Astrocyte of the cerebellum (primary cell): ENCODE results near the gene PYDC1.

Experiments
- DNase-seq: peaks from one replicate; pipeline ENCODE4 v3.0.0-alpha.2; 2011; ENCODE audit warnings: low read depth
- H3K4me3 ChIP-seq: 2 replicates; pipeline ENCODE4 v1.5.1; 2011; ENCODE audit warnings: mild to moderate bottlenecking, low read depth, low read length, moderate library complexity
- in situ Hi-C: cut with HindIII; loops from 2 replicates; pipeline ENCODE4 v1.10.0; 2017; ENCODE audit warnings: low sequenced_read_pairs
- TF ChIP-seq, protein P1 (sequence below): IDR thresholded peaks from 2 replicates; pipeline ENCODE4 v1.5.1; 2012; ENCODE audit warnings: low read length, low read depth, moderate library complexity, mild to moderate bottlenecking; ENCODE audit errors: missing control alignments

PYDC1 gene

GRCh38 chr16:31194898-31195297 is 22.0 kb downstream of the PYDC1 start:
- H3K4me3 ChIP-seq: no peak overlapping the region
- in situ Hi-C loops: loop anchor here (10.0 kb wide), 1 partner anchor 260 kb away; the partner anchor contains the start of gene ARMC5
- TF ChIP-seq, protein P1, sequence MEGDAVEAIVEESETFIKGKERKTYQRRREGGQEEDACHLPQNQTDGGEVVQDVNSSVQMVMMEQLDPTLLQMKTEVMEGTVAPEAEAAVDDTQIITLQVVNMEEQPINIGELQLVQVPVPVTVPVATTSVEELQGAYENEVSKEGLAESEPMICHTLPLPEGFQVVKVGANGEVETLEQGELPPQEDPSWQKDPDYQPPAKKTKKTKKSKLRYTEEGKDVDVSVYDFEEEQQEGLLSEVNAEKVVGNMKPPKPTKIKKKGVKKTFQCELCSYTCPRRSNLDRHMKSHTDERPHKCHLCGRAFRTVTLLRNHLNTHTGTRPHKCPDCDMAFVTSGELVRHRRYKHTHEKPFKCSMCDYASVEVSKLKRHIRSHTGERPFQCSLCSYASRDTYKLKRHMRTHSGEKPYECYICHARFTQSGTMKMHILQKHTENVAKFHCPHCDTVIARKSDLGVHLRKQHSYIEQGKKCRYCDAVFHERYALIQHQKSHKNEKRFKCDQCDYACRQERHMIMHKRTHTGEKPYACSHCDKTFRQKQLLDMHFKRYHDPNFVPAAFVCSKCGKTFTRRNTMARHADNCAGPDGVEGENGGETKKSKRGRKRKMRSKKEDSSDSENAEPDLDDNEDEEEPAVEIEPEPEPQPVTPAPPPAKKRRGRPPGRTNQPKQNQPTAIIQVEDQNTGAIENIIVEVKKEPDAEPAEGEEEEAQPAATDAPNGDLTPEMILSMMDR: no peak
- no peak for DNase-seq

- no peak overlapping the region for H3K4me3 ChIP-seq
- no peak for DNase-seq
- TF ChIP-seq, protein P1: no peak
- in situ Hi-C loops: loop anchor here (10.0 kb wide), 1 partner anchor 261 kb away; the partner anchor contains the start of gene ARMC5
Measured at GRCh38 chr16:31193874-31194273, 23.1 kb downstream of the PYDC1 start.

- H3K4me3 ChIP-seq: no peak overlapping the region
- TF ChIP-seq, protein P1: no peak
- no peak for DNase-seq
- in situ Hi-C loops: loop anchor here (10.0 kb wide), 1 partner anchor 262 kb away; the partner anchor contains the start of gene ARMC5
Measured at GRCh38 chr16:31192856-31193642, 23.9 kb downstream of the PYDC1 start.

DNA sequence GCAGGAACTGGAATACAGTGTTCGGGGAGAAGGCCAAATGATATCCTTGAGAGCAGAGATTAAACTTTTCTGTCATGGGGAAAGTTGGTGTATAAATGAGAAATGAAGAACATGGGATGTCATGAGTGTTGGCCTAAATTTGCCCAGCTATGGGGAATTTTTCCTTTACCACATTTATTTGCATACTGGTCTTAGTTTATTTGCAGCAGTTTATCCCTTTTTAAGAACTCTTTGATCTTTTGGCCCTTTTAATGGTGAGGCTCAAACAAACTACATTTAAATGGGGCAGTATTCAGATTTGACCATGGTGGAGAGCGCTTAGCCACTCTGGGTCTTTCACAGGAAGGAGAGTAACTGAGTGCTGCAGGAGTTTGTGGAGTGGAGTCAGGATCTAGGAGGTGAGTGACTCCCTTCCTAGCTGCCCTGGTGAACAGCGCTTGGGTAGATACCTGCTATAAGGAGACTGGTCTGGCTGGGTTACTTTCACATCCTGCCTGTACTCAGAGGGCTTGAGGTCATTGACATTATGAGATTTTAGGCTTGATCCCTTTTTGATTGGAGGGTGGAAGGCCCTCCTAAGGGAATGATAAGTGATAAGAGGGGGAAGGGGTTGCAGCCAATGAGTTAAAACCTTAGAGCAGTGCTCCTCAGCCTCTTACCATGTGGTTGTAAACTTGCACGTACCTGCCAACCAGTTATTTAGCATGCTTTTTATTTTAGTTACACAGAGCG is 25.1 kb downstream of the PYDC1 start:
- in situ Hi-C loops: loop anchor here (10.0 kb wide), 1 partner anchor 263 kb away; the partner anchor contains the start of gene ARMC5
- TF ChIP-seq, protein P1: no peak
- DNase-seq: no peak
- H3K4me3 ChIP-seq: no peak overlapping the region

- TF ChIP-seq, protein P1: no peak
- DNase-seq: no peak
- no peak overlapping the region for H3K4me3 ChIP-seq
- in situ Hi-C loops: loop anchor here (10.0 kb wide), 1 partner anchor 264 kb away; the partner anchor contains the start of gene ARMC5
Measured at GRCh38 chr16:31190818-31191444, 26.0 kb downstream of the PYDC1 start.

- H3K4me3 ChIP-seq: no peak overlapping the region
- DNase-seq: no peak
- in situ Hi-C loops: loop anchor here (10.0 kb wide), 1 partner anchor 265 kb away; the partner anchor contains the start of gene ARMC5
- TF ChIP-seq, protein P1: no peak
Measured at GRCh38 chr16:31190061-31190460, 26.9 kb downstream of the PYDC1 start.
